HG03159 (cell line): ENCODE data around the gene TP53I3.
"Not testable (repeated sequence)": the region's sequence is repeated elsewhere in the genome, so short reads cannot be mapped to it uniquely, and the experiment has no call there.

Experiments
- ATAC-seq: cut with Tn5 transposase; IDR thresholded peaks from one replicate; pipeline ENCODE4 v1.9.1; 2021; ENCODE audit warnings: mild to moderate bottlenecking, moderate library complexity; ENCODE audit not compliant: unreplicated experiment

The TP53I3 gene

GRCh38 chr2:24084386-24085199 lies at the start of gene TP53I3:
TP53I3 (minus strand) TSS chr2:24084834; CDS start chr2:24084326, 508 bp downstream.
- peak; percentile 76 for ATAC-seq

- ATAC-seq: no peak
These were observed 47.9 kb upstream of the TP53I3 start for GRCh38 chr2:24132543-24132942.

GRCh38 chr2:24125956-24126355 lies 41.3 kb upstream of the TP53I3 start:
- ATAC-seq: no peak

- ATAC-seq: peak; percentile 13
These were observed 39.4 kb upstream of the TP53I3 start for GRCh38 chr2:24123922-24124580.

GRCh38 chr2:24123195-24123921 lies 38.7 kb upstream of the TP53I3 start, which contains the start of the genes FAM228B and PFN4:
FAM228B (plus strand) TSS chr2:24123469; CDS start chr2:24124362, 893 bp downstream.
PFN4 (minus strand) TSS chr2:24123334; CDS start chr2:24122535, 799 bp downstream.
- peak; percentile 89 for ATAC-seq

GRCh38 chr2:24122366-24123194 lies 37.9 kb upstream of the TP53I3 start:
- no peak for ATAC-seq

- ATAC-seq: no peak
These were observed 36.8 kb upstream of the TP53I3 start for GRCh38 chr2:24121469-24121868.

- ATAC-seq: no peak
These were observed 36.4 kb upstream of the TP53I3 start for GRCh38 chr2:24121066-24121465.

GRCh38 chr2:24117902-24118301 lies 33.3 kb upstream of the TP53I3 start:
- ATAC-seq: no peak

GRCh38 chr2:24115057-24115456 lies 30.4 kb upstream of the TP53I3 start:
- ATAC-seq: no peak

GRCh38 chr2:24111407-24111901 lies 26.8 kb upstream of the TP53I3 start:
- no peak for ATAC-seq

- no peak for ATAC-seq
These were observed 26.1 kb upstream of the TP53I3 start for GRCh38 chr2:24110660-24111303.

- ATAC-seq: not testable (repeated sequence)
These were observed 24.8 kb upstream of the TP53I3 start for GRCh38 chr2:24109431-24109830.

GRCh38 chr2:24107336-24107735 lies 22.7 kb upstream of the TP53I3 start:
- ATAC-seq: no peak

- no peak for ATAC-seq
These were observed 22.2 kb upstream of the TP53I3 start for GRCh38 chr2:24106786-24107185.

GRCh38 chr2:24105816-24106215 lies 21.2 kb upstream of the TP53I3 start:
- no peak for ATAC-seq

- no peak for ATAC-seq
These were observed 20.3 kb upstream of the TP53I3 start for GRCh38 chr2:24104906-24105305.

GRCh38 chr2:24104110-24104650 lies 19.5 kb upstream of the TP53I3 start:
- ATAC-seq: no peak

GRCh38 chr2:24102677-24103076 lies 18.0 kb upstream of the TP53I3 start:
- no peak for ATAC-seq

- no peak for ATAC-seq
These were observed 17.4 kb upstream of the TP53I3 start for GRCh38 chr2:24101992-24102391.
